ENCODE measurements around the gene SPON1. TPM values are rescaled to one million over a fixed set of nuclear protein-coding genes. Genes with fewer than 3 reads are reported as not detected.
A peak's percentile ranks its signal among the peaks of the same experiment; 100 is the strongest.

The SPON1 gene
- total and polyA plus RNA-seq, 2 donors (not counting 1 experiment from before 2014, with no cell fraction given): 0.30 TPM; not detected in 1

DNA sequence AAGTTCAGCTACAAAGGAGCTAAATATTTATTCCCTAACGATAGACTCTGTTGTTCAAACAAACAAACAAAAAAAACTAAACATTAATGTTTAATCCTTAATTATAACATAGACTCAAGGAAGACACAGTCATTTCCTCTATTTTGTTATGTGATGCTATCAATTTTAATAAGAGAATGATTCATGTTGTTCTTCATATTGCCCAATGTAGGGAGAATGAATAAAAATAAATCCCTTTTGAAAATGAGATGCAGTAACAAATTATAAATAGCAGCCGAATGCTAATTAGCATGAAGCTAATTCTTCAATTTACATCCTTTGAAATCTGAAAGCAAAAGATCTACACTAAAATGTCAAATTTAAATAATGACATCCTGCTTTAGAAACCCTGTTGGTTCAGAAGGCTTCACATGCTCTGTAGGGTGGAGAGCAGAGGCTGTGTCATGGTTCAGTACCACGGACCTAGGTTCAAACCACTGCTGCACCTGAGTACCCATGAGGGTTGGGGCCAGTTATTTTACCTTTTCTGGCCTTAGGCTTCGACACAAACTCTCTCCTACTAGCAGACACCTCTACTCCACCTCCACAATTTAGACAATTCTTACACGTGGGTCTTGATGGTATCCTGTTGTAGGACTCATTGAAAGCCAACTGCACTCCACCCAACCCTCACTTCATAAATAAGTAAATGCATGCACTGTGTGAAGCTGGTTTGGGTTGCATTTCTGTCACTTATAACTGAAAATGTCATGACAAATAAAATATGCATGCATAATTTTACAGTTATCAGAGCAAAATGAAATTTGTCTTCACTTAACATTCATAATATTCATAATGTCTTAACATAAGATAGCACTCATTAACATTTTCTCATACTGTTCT, 307.4 kb downstream of the SPON1 start:
- intact Hi-C loops (cut with micrococcal nuclease): no loop called here

More for the DNA sequence above, 307.4 kb downstream of the SPON1 start:
- Mint-ChIP-seq H3K4me1 (peaks cover 42% of the 10 kb centered on the region), H3K27ac (peak overlapping the region; percentile 75), H3K9me3 (ENCODE audit: insufficient read depth) (peaks cover 2% of the 10 kb centered on the region), H3K27me3 (no peaks in the 10 kb centered on the region), H3K4me3 (peak overlapping the region; percentile 59)
- 0% methylated on average over 1 of the region's 5 CpGs for WGBS (ENCODE audit: insufficient coverage)
- H3K4me3 ChIP-seq (ENCODE audit: control extremely low read depth in 1 of 5, extremely low read depth in 1 of 5, insufficient read depth in 1 of 5, low read depth in 2 of 5, low read length in 4 of 5): no peak overlapping the region
- H3K27ac ChIP-seq (ENCODE audit: low read length in 2 of 2): peak overlapping the region; percentile 49 to 60
- H3K27me3 ChIP-seq (replicated peaks in 1 of 4; ENCODE audit: control extremely low read depth in 1 of 4, control insufficient read depth in 3 of 4, insufficient read depth in 4 of 4, low read length in 3 of 4): no peaks in the 10 kb centered on the region
- POLR2A ChIA-PET: no interaction called here
- H3K9me3 ChIP-seq (ENCODE audit: control extremely low read depth in 1 of 3, control insufficient read depth in 2 of 3, insufficient read depth in 1 of 3, low read length in 2 of 3): no peaks in the 10 kb centered on the region
- H3K36me3 ChIP-seq (replicated peaks in 1 of 2; ENCODE audit: control extremely low read depth in 1 of 2, control insufficient read depth in 1 of 2, extremely low read depth in 1 of 2, insufficient read depth in 2 of 2, low read length in 1 of 2): peaks cover 1 to 8% of the 10 kb centered on the region in 2 experiments
- no peak overlapping the region for H2AFZ ChIP-seq (ENCODE audit: insufficient read depth, low read depth, low read length, poor library complexity, severe bottlenecking)
- ATAC-seq (ENCODE audit: low read depth) (peak; percentile 73), DNase-seq (peak; percentile 41)
- CTCF ChIA-PET: interaction anchor here (0.7 to 0.9 kb wide), 2 partner anchors 153 to 315 kb away, joined by 3 read pairs; no protein-coding TSS in a partner anchor
- no peak for TF ChIP-seq EZH2 (IDR thresholded peaks at IDR 0.05; ENCODE audit: borderline replicate concordance, insufficient read depth, low read depth, low read length, poor library complexity, severe bottlenecking)
- TF ChIP-seq, protein P1, sequence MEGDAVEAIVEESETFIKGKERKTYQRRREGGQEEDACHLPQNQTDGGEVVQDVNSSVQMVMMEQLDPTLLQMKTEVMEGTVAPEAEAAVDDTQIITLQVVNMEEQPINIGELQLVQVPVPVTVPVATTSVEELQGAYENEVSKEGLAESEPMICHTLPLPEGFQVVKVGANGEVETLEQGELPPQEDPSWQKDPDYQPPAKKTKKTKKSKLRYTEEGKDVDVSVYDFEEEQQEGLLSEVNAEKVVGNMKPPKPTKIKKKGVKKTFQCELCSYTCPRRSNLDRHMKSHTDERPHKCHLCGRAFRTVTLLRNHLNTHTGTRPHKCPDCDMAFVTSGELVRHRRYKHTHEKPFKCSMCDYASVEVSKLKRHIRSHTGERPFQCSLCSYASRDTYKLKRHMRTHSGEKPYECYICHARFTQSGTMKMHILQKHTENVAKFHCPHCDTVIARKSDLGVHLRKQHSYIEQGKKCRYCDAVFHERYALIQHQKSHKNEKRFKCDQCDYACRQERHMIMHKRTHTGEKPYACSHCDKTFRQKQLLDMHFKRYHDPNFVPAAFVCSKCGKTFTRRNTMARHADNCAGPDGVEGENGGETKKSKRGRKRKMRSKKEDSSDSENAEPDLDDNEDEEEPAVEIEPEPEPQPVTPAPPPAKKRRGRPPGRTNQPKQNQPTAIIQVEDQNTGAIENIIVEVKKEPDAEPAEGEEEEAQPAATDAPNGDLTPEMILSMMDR (IDR thresholded peaks at IDR 0.05): no peak
- peaks cover 31% of the 10 kb centered on the region in 2 donors for H3K4me1 ChIP-seq (ENCODE audit: control insufficient read depth in 2 of 2, insufficient read depth in 2 of 2, low read length in 2 of 2)
- no peak overlapping the region for H3K9ac ChIP-seq (ENCODE audit: low read length)
- no peaks in the 10 kb centered on the region for H3K79me2 ChIP-seq (ENCODE audit: control insufficient read depth, insufficient read depth, low read length)
- H3K4me2 ChIP-seq (replicated peaks; ENCODE audit: low read depth, low read length, poor library complexity, severe bottlenecking): peak overlapping the region; percentile 58
- peaks cover 10% of the 10 kb centered on the region for H4K20me1 ChIP-seq (ENCODE audit: control insufficient read depth, insufficient read depth, low read length, poor library complexity, severe bottlenecking)

All from B cell (primary cell).